ENCODE measurements around the gene RSPH10B. TPM values are rescaled to one million over a fixed set of nuclear protein-coding genes. Genes with fewer than 3 reads are reported as not detected.
"Not testable (repeated sequence)": the region's sequence is repeated elsewhere in the genome, so short reads cannot be mapped to it uniquely, and the experiment has no call there.

RSPH10B gene
- under 1 TPM; 0.18 to 0.37 TPM for total RNA-seq

DNA sequence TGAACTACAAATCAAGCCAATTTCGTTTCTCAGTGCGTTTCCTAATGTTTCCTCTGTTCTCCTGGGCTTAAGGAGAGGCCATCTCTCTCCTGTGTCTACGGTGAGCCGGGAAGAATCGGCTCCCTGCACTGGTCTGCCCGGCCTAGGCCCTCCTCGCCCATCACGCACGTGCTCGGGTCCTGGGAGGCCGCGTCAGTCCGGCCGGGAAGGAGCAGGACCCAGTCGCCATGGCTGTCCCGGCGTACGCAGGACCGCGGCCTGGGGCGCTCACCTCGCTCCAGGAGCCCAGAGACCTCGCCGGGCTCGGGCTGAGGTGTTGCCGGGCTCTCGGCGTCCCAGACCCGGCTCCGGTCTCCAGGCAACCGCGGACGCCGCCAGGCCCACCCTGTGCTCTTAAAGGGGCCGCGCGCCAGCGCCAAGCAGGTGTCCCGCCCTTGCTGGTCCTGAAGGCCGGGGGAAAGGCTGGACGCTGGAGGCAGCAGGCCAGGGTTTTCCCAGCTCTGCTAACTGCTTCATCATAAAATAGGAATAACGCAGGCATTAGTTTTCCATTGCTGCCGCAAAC lies at the start of gene RSPH10B:
RSPH10B (minus strand) TSS at position 343 of the 565 bp plus-strand sequence. CDS start 3,573 bp downstream, outside the sequence.
- H3K9me3 Mint-ChIP-seq (ENCODE audit: insufficient read depth); DNase-seq; POLR2A ChIA-PET; H3K4me3 Mint-ChIP-seq; H3K36me3 Mint-ChIP-seq (ENCODE audit: low read depth); H3K4me1 Mint-ChIP-seq (ENCODE audit: low read depth); H3K27me3 Mint-ChIP-seq (ENCODE audit: low read depth); ATAC-seq; H3K27ac Mint-ChIP-seq; CTCF ChIA-PET: not testable (repeated sequence)

DNA sequence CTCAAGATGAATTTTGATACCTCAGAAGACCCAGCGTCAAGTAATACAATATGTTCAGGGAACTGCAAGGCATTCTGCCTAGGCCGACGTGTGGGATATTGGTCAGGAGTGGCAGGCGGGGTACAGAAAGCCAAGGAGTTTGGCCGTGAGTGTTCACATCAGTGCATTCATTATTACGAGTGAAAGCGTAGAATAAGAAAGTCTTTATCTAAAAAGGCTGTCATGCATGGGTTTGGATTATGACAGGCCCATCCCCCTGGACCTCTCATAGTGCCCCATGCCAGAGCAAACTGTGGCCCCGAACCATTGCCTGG lies 46.1 kb upstream of the RSPH10B start:
- no peak for DNase-seq
- ATAC-seq, result no peak
- Mint-ChIP-seq H3K4me3 (no peak overlapping the region), H3K27ac (peak overlapping the region; percentile 46), H3K4me1 (ENCODE audit: low read depth) (peaks cover 11% of the 10 kb centered on the region), H3K27me3 (ENCODE audit: low read depth) (no peaks in the 10 kb centered on the region), H3K9me3 (ENCODE audit: insufficient read depth) (no peaks in the 10 kb centered on the region), H3K36me3 (ENCODE audit: low read depth) (peaks cover 63% of the 10 kb centered on the region)
- CTCF ChIA-PET, result no interaction called here
- POLR2A ChIA-PET, result no interaction called here

DNA sequence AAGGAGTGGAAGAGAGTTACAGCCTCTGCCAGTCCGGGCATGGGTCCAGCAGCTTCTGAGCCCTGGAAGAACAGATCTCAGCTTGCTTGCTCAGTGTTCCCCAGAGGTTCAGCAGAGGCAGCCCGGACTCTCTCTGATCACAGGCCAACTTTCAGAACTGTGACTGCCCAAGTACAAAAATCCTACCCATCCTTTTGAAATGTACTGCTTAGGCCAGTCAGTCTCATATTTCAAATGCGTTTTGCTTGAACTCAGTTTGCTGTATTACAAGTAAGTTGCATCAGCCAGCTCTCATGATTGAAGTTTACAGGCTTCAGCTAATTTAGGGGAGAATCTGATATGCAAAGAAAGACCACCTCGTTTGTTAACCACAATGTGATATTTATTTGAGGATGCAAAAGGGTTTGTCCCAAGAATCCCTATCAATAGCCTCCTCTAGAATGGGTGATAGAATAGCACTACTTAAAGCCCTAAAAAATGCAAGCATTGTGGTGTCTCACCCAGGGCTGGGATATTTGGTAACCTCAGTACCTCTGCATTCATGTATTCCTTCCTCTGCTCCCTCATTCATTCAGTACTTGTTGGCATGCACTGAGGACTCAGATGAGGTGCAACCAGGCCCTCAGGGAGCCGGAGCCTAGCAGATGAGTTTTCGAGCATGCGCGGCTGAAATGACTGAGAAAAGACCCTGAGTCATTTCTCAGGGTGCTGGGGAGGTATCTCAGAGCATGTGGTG lies 45.6 kb upstream of the RSPH10B start:
- H3K9me3 Mint-ChIP-seq (ENCODE audit: insufficient read depth), result no peaks in the 10 kb centered on the region
- H3K27ac Mint-ChIP-seq, result peak overlapping the region; percentile 46
- CTCF ChIA-PET, result interaction anchor here (1.6 kb wide), 1 partner anchor 11 kb away, joined by 5 read pairs; no protein-coding TSS in a partner anchor
- H3K36me3 Mint-ChIP-seq (ENCODE audit: low read depth), result peaks cover 61% of the 10 kb centered on the region
- POLR2A ChIA-PET, result no interaction called here
- H3K4me3 Mint-ChIP-seq, result no peak overlapping the region
- H3K4me1 Mint-ChIP-seq (ENCODE audit: low read depth), result peaks cover 15% of the 10 kb centered on the region
- ATAC-seq (no peak), DNase-seq (no peak)
- H3K27me3 Mint-ChIP-seq (ENCODE audit: low read depth), result no peaks in the 10 kb centered on the region

DNA sequence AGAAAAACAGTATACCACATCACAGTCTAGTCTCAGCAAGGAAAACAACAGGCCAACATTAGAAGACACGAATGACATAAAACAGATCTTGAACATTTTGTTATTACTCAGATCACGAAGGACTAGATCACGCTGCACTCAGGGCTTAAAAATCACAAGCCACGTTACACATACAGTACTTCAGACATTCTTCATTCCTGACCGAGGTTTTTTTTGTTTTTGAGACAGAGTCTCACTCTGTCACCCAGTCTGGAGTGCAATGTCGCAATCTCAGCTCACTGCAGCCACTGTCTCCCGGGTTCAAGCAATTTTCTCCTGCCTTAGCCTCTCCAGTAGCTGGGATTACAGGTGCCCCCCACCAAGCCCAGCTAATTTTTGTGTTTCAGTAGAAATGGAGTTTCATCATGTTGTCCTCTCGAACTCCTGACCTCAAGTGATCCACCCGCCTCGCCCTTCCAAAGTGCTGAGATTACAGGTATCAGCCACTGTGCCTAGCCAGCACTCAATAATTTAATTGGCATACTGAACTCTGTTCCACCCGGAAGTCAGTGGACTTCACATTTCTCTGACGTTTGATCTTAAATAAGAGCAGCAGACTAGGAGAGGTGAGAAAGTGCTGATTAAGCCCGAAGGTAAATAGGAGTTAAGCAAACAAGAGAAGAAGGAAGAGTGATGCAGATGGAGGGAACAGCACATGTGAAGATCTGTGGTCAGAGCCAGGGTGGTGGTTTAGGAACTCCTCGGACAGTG lies 42.0 kb upstream of the RSPH10B start:
- POLR2A ChIA-PET, result no interaction called here
- CTCF ChIA-PET, result no interaction called here
- Mint-ChIP-seq H3K27ac (peak overlapping the region; percentile 57), H3K27me3 (ENCODE audit: low read depth) (no peaks in the 10 kb centered on the region), H3K9me3 (ENCODE audit: insufficient read depth) (no peaks in the 10 kb centered on the region), H3K36me3 (ENCODE audit: low read depth) (peaks cover 42% of the 10 kb centered on the region), H3K4me1 (ENCODE audit: low read depth) (peaks cover 30% of the 10 kb centered on the region), H3K4me3 (no peak overlapping the region)
- no peak for DNase-seq
- ATAC-seq, result no peak

DNA sequence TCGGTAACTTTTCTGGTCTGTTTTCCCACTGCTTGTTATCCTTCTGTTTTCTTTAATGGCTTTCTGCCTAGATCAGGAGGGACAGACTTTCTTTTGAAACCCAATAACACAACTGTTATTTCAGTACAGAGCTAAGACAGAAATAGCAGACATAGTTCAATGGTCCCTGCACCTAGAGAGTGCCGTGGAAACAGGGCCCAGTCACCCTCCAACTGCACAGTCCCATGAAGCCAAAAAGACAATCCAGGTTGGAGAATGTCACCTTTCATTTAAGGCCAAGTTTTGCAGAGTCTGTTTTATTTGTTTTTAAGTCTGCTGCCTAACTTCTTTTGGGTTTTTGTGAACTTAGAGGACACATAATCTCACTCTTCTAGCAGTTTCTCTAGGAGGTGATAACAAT lies 41.1 kb upstream of the RSPH10B start:
- H3K27ac Mint-ChIP-seq, result peak overlapping the region; percentile 57
- CTCF ChIA-PET, result no interaction called here
- ATAC-seq (no peak), DNase-seq (no peak)
- no peaks in the 10 kb centered on the region for H3K27me3 Mint-ChIP-seq (ENCODE audit: low read depth)
- H3K4me1 Mint-ChIP-seq (ENCODE audit: low read depth), result peaks cover 37% of the 10 kb centered on the region
- H3K9me3 Mint-ChIP-seq (ENCODE audit: insufficient read depth), result no peaks in the 10 kb centered on the region
- no peak overlapping the region for H3K4me3 Mint-ChIP-seq
- POLR2A ChIA-PET, result no interaction called here
- peaks cover 34% of the 10 kb centered on the region for H3K36me3 Mint-ChIP-seq (ENCODE audit: low read depth)

DNA sequence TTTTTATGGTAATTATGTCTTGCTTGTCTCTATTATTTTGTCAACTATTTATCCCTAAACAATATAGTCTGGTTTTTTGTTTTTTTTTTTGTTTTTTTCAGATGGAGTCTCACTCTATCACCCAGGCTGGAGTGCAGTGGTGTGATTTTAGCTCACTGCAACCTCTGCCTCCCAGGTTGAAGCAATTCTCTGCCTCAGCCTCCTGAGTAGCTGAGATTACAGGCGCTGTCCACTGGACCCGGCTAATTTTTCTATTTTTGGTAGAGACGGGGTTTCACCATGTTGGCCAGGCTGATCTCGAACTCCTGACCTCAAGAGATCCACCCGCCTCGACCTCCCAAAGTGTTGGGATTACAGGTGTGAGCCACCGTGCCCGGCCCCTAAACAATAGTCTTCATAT lies 39.9 kb upstream of the RSPH10B start:
- POLR2A ChIA-PET; H3K27me3 Mint-ChIP-seq (ENCODE audit: low read depth); DNase-seq; ATAC-seq; H3K9me3 Mint-ChIP-seq (ENCODE audit: insufficient read depth): not testable (repeated sequence)
- peak overlapping the region; percentile 72 for H3K27ac Mint-ChIP-seq
- CTCF ChIA-PET, result interaction anchor here (1.1 kb wide), 1 partner anchor 154 kb away, joined by 4 read pairs; no protein-coding TSS in a partner anchor
- peak overlapping the region; percentile 89 for H3K4me3 Mint-ChIP-seq
- H3K36me3 Mint-ChIP-seq (ENCODE audit: low read depth), result peaks cover 27% of the 10 kb centered on the region
- peaks cover 38% of the 10 kb centered on the region for H3K4me1 Mint-ChIP-seq (ENCODE audit: low read depth)

DNA sequence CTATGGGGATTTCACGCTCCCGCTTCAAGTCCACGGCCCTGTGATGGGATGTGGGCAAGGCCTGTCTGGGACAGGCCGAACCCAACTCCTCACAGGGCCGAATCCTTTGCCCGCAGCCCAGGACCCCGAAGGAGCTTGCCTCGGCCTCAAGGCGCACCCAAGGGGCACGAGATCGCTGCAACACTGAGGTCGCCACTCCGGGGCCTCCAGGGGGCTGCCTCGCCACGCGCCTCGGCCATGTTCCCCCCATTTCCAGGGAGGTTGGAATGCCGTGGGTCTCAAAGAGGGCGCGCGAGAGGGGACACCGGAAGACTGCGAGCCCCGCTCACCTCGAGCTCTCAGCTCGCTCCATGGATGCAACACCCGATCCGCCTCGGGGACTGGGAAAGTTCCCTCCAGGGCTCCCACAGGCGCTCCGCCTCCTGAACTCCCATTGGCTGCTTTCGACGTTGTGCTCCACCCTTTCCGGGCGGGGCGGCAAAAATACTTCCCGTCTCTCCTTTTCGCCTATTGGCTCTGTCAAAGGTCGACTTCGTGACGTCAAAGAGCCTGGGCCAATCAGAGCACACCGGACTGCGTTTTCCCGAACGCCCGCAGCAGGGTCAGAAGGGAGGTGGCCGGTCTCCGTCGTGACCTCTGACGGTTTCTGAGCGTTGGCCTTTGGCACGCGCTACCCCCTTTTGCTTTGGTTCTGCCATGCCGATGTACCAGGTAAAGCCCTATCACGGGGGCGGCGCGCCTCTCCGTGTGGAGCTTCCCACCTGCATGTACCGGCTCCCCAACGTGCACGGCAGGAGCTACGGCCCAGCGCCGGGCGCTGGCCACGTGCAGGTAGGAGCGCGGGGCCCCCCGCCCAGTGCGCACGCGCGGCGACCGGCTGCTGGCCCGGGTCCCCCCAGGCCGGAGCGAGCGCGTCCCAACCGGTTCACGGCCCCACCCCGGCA lies 38.5 kb upstream of the RSPH10B start, which contains the start of the genes AIMP2 and PMS2:
AIMP2 (plus strand) TSS at position 605 of the 944 bp plus-strand sequence; CDS start at position 697, 92 bp downstream.
PMS2 (minus strand) TSS at position 382 of the 944 bp plus-strand sequence; CDS start at position 352, 30 bp downstream.
- ATAC-seq (peak; percentile 92), DNase-seq (peak; percentile 99)
- POLR2A ChIA-PET, result interaction anchor here (0.5 to 1.6 kb wide), 6 partner anchors 9 to 97 kb away, joined by 3 to 8 read pairs (median 3); no protein-coding TSS in a partner anchor
- H3K27ac Mint-ChIP-seq, result peak within 1 kb of the TSS; percentile 95
- CTCF ChIA-PET, result interaction anchor here (1.0 to 2.8 kb wide), 6 partner anchors 11 to 341 kb away, joined by 3 to 14 read pairs (median 6); no protein-coding TSS in a partner anchor
- peaks cover 24% of the 10 kb centered on the region for H3K36me3 Mint-ChIP-seq (ENCODE audit: low read depth)
- no peaks in the 10 kb centered on the region for H3K27me3 Mint-ChIP-seq (ENCODE audit: low read depth)
- peak within 1 kb of the TSS; percentile 89 for H3K4me3 Mint-ChIP-seq
- H3K4me1 Mint-ChIP-seq (ENCODE audit: low read depth), result peaks cover 38% of the 10 kb centered on the region
- H3K9me3 Mint-ChIP-seq (ENCODE audit: insufficient read depth), result no peaks in the 10 kb centered on the region

DNA sequence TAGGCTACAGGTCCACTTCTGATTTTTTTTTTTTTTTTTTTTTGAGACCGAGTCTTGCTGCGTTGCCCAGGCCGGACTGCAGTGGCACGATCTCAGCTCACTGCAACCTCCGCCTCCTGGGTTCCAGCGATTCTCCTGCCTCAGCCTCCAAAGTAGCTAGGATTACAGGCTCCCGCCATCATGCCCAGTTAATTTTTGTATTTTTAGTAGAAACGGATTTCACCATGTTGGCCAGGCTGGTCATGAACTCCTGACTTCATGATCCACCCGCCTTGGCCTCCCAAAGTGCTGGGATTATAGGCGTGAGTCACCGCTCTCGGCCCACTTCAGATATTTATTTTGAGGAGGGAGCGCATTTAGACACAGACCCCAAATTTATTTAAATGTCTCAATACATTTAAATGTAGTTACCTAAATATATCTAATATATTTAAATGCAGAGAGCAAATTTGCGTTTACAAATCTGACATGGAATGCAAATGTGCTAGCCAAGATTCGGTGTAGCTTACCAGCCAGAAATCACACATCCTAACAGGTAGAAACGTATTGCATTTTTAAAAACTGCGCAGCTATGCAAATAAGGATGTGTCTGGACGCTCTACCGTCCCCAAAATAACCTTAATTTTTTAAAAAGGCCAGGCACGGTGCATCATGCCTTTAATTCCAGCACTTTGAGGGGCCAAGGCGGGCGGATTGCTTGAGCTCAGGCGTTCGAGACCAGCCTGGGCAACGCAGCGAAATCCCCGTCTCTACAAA lies 37.5 kb upstream of the RSPH10B start:
- not testable (repeated sequence) for H3K27me3 Mint-ChIP-seq (ENCODE audit: low read depth); DNase-seq; ATAC-seq; H3K27ac Mint-ChIP-seq; H3K9me3 Mint-ChIP-seq (ENCODE audit: insufficient read depth)
- POLR2A ChIA-PET, result interaction anchor here (0.5 to 1.2 kb wide), 2 partner anchors 10 to 12 kb away, joined by 3 read pairs; no protein-coding TSS in a partner anchor
- H3K4me1 Mint-ChIP-seq (ENCODE audit: low read depth), result peaks cover 38% of the 10 kb centered on the region
- peak overlapping the region; percentile 89 for H3K4me3 Mint-ChIP-seq
- CTCF ChIA-PET, result interaction anchor here (1.5 to 2.8 kb wide), 4 partner anchors 11 to 99 kb away, joined by 3 to 14 read pairs (median 8); no protein-coding TSS in a partner anchor
- H3K36me3 Mint-ChIP-seq (ENCODE audit: low read depth), result peaks cover 28% of the 10 kb centered on the region

DNA sequence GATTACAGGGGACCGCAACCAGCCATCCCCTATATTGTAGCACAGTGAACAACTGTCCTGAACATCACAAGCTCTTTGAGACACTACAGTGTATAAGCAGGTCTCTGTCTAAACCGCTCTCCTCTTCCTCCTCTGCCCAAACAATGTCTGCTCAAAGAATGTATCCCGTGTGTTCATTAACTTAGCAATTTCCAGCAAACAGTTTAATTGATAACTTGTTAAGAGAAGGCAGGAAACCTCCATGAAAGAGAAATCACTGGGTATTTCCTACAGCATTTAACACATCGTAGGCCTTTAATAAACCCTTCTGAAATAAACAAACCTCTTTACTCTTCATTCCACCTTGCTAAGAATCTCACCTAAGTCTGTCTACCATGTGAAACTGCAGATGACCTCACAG lies 36.9 kb upstream of the RSPH10B start:
- Mint-ChIP-seq H3K4me3 (peak overlapping the region; percentile 89), H3K27me3 (ENCODE audit: low read depth) (no peaks in the 10 kb centered on the region), H3K36me3 (ENCODE audit: low read depth) (peaks cover 26% of the 10 kb centered on the region), H3K4me1 (ENCODE audit: low read depth) (peaks cover 33% of the 10 kb centered on the region), H3K27ac (peak overlapping the region; percentile 67), H3K9me3 (ENCODE audit: insufficient read depth) (no peaks in the 10 kb centered on the region)
- ChIA-PET CTCF (interaction anchor here (2.0 to 2.8 kb wide), 3 partner anchors 10 to 99 kb away, joined by 8 to 14 read pairs (median 9); no protein-coding TSS in a partner anchor), POLR2A (interaction anchor here (1.2 kb wide), 1 partner anchor 13 kb away, joined by 3 read pairs; no protein-coding TSS in a partner anchor)
- ATAC-seq (no peak), DNase-seq (no peak)

DNA sequence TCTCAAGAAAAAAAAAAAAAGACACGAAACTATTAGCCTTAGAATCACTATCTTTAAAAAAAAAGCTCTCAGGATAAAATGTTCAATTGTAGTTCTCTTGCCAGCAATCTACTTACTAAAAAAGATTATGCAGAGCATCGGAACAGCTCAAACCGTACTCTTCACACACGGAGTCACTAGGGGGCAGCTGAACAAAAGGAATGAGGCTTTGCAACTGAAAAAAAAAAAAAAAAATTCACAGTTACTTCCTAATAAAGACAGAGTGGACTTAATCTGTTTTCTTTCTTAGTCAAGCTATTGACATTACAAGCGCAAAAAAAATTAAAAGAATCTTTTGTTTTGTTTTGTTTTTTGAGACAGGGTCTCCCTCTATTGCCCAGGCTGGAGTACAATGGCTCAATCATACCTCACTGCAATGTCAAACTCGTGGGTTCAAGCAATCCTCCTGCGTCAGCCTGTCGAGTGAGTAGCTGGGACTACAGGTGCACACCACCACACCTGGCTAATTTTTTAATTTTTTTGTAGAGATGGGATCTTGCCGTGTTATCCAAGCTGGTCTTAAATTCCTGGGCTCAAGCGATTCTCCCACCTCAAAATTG lies 26.8 kb upstream of the RSPH10B start:
- no peaks in the 10 kb centered on the region for H3K4me1 Mint-ChIP-seq (ENCODE audit: low read depth)
- H3K27me3 Mint-ChIP-seq (ENCODE audit: low read depth), result no peaks in the 10 kb centered on the region
- no peak overlapping the region for H3K4me3 Mint-ChIP-seq
- DNase-seq (peak; percentile 62), ATAC-seq (peak; percentile 65)
- H3K36me3 Mint-ChIP-seq (ENCODE audit: low read depth), result peaks cover 37% of the 10 kb centered on the region
- H3K27ac Mint-ChIP-seq, result no peak overlapping the region
- CTCF ChIA-PET, result interaction anchor here (0.6 to 2.1 kb wide), 15 partner anchors 11 to 437 kb away, joined by 3 to 18 read pairs (median 3); partner anchors contain the start of genes AIMP2 and PMS2
- POLR2A ChIA-PET, result no interaction called here
- H3K9me3 Mint-ChIP-seq (ENCODE audit: insufficient read depth), result no peaks in the 10 kb centered on the region
